GM19099 (cell line): ENCODE data around the gene STXBP1.

Experiments
- POLR2A ChIP-seq: IDR thresholded peaks from 3 replicates; pipeline ENCODE4 v1.6.1; 2011; ENCODE audit warnings: low read depth; ENCODE audit not compliant: insufficient read length; ENCODE audit errors: extremely low read depth

The STXBP1 gene

DNA sequence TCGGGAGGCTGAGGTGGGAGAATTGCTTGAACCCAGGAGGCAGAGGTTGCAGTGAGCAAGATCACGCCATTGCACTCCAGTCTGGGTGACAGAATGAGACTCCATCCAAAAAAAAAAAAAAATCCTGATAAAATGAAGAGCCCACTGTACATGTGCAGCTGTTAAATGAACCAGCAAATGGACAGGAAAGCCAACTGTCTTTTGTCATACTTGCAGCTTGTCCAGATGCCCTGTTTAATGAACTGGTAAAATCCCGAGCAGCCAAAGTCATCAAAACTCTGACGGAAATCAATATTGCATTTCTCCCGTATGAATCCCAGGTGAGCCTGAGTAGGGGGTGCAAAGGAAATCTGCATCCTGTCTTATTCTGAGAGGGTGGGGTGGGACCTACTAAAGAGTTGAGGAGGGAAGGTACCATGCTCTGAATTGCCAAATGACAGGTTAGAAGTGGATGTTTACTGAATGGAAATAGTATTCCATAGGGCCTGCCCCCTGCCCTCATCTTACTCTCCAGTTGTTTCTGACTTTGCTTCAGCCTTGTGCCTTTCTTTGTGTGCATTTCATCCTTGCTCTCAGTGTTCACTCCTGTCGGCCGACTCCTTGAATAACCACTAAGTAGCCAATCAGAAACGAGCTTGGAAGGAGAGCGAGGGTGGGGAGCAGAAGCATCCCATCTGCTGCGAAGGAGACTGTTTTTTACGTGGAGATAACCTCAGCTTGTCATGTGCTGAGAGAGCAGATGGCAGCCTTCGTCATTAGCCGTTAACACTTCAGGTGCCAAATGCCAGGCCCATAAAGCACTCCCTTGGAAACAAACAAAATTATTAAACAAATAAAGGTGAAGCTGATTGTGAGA, 49.0 kb downstream of the STXBP1 start:
- no peak for TF ChIP-seq POLR2A

DNA sequence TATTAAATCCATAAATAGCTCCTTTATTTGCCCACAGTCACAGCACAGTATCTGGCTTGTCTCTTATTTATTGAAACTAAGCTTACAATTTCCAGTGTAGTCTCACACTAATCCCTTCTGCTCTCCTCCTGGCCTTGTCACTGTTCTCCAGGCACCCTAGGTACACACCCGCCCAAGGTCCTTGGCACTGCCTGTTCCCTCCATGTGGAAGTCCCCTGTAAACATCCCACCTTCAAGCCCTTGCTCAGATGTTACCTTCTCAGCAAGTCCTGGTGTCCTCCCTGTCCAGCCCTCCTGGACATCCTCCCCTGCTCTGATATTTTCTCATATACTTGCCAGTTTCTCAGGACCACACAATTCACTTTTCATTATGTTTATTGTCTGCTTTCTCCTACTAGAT, 50.5 kb downstream of the STXBP1 start:
- no peak for TF ChIP-seq POLR2A

DNA sequence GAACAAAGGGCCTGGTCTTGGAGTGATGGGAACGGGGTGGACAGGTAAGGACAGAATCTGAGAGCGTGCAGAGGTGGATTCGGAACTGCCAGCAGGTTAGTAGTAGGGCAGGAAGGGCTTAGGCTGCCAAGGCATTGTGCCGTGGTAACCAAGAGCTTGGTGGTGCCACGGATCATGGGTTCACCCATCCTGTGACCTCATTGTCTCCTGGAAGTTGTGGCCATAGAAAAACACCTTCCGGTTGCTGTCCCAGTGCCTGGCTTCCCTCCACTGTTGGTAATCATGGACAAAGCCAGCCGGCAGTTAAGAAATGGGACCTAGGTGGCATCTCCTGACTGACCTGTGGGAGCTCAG, 52.2 kb downstream of the STXBP1 start:
- no peak for TF ChIP-seq POLR2A

DNA sequence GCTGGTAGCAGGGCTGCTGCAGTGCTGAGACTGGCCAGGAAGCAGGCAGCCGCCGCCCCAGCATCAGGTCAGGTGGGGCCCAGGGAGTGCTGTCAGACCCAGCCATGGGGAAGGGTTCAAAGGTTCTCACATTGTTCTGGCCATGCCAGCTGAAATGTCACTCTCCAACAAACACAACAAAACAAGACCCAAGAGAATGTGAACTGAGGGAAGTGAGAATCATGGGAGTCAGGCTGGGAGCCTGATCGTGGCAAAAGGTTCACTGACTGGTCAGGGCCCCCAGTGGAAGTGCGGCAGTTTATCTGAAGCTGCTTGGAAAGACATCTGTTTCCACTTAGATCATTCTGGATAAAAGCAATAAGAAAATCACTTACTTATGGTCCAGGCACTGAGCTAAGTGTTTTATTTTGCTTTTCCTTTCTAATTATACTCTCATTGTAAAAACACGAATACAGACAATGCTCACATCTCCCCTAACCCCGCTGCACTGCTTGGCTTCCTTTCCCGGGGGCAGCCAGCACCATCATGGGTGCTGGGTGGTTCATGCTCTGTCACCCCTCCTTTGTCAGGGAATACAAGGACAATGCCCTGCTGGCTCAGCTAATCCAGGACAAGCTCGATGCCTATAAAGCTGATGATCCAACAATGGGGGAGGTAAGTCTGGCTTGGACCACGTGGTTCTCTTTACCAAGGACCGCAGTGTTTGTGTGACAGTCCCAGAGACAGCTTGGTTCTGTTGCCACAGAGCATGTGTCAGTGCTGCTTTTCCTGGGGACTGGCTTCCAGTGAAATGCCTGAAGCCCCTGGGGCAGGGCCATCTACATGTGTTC, 52.8 kb downstream of the STXBP1 start:
- TF ChIP-seq POLR2A = no peak

DNA sequence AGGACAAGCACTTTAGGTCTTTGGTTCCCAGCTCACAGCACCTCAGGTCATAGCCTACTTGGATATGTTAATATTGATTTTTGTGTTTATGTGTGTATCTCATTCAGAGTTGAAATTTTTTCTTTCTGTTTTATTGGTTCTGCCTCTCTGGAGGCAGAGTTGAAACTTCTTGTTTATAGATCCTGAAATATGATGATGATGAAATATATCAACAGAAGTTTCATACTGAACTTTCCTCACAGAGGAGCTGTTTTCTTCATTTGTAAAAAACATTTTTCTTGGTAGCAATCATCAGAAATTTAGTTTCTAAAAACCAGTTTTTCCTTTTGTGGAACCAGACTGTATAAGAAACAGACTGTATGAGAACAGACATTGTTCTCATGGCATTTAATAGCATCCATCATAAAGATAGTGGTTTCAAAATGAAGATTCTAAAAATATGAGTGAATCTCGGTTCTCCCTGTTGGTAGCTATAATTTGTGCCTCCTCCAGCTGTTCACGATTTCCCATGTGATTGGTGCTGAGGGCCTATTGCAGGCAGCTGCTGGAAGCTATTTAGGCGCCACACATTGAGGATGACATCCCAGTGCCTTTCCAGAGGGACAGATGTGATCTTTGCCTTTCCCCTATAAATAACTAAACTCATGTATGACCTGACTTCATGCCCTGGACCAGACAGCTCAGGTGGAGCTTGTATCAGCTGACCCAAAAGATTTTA, 55.2 kb downstream of the STXBP1 start:
- TF ChIP-seq POLR2A = no peak

DNA sequence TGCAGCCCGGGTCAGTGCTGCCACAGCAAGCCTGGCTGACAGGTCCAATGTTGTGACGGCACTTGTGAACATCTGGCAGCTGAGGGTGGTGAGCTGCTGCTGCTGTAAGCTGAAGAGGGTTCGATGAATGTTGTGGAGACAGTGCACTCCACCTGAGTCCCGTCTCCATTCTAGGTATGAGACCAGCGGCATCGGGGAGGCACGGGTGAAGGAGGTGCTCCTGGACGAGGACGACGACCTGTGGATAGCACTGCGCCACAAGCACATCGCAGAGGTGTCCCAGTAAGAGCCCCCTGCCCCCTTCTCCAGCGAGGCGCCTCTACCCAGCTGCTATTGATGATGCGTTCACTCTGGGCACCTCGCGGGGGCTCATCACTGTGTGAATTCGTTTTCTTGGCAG, 55.8 kb downstream of the STXBP1 start:
- TF ChIP-seq POLR2A = no peak

DNA sequence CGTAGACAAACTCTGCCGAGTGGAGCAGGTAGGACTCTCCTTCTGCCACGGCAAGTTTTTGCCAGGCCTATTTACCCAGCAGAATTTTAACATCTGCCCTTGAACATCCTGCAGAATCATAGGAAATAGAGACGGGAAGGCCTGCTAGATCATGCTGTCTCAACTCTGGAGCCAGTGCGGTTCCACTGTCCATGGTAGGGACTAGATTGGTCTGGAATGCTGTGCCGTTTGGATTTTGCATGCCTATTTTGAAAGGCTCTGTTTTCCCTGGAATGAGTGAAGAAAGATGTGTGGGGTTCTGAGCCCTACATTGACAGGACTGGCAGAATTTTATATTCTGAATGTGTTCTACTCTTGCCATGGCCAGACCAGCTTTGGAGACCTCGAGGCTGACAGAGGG, 61.2 kb downstream of the STXBP1 start:
- TF ChIP-seq POLR2A = no peak

DNA sequence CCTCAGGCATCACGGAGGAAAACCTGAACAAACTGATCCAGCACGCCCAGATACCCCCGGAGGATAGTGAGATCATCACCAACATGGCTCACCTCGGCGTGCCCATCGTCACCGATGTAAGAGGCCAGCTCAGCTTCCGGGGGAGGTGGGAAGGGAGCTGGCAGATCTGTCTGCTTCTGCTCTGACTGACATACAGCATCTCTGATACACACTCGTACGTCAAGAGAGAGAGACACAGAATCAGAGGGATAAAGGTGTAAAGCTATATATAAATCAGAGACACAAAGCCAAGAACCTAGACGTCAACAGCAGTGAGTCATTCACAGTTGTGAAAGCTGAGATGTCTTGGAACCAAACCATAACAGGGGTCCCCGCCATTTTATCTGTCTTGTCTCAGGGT, 64.6 kb downstream of the STXBP1 start:
- no peak for TF ChIP-seq POLR2A

DNA sequence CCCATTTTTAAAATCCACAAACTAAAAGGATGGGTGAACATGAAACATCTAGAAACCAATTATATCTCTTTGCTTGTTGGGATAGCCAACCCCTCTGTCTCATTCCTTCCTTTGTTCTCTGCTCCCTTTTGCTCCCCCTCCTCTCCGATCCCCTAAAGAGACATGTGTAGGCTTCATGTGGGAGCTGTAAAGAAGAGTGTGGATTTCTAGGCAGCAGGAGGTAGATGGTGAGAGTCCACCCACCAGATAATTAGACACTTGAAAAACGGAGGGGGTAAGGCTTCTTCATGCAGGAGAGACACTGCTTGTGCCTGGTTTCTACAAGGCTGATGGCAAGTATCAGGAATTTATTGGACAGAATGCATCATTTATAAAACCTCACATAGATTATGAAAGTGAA, 67.4 kb downstream of the STXBP1 start:
- no peak for TF ChIP-seq POLR2A

DNA sequence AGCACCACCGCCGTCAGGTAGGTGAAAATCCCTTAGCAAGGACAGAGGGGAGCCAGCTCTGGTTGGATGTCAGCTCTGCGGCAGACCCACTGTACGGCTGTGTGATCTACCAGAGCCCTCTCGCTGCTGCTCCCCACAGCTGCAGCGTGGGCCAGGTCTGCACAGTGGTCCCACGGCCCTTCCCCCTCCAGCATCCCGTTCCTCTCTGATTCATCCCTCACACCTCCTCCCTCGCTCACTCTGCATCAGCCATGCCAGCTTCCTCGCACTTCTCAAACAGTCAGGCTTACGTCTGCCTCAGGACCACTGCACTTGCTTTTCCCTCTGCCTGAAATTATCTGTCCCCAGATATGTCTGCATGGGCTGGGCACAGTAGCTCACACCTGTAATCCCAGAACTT, 68.1 kb downstream of the STXBP1 start:
- TF ChIP-seq POLR2A = no peak

DNA sequence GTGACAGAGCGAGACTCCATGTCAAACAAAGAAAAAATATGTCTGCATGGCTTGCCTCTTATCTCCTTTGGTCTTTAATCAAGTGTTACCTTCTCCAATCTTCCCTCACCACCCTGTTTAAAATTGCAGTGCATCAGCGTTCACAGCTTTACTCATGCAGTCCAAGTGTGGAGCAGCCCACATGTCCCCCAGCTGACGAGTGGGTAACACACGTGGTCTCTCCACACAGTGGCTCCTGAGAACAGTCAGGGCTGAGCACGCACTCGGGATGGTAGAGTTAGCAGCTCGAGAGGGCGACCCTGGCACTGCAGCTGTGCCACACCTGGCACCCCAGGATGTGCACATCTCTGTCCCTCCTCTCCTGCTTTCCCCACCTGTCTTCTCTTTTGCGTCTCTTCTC, 68.8 kb downstream of the STXBP1 start:
- no peak for TF ChIP-seq POLR2A

DNA sequence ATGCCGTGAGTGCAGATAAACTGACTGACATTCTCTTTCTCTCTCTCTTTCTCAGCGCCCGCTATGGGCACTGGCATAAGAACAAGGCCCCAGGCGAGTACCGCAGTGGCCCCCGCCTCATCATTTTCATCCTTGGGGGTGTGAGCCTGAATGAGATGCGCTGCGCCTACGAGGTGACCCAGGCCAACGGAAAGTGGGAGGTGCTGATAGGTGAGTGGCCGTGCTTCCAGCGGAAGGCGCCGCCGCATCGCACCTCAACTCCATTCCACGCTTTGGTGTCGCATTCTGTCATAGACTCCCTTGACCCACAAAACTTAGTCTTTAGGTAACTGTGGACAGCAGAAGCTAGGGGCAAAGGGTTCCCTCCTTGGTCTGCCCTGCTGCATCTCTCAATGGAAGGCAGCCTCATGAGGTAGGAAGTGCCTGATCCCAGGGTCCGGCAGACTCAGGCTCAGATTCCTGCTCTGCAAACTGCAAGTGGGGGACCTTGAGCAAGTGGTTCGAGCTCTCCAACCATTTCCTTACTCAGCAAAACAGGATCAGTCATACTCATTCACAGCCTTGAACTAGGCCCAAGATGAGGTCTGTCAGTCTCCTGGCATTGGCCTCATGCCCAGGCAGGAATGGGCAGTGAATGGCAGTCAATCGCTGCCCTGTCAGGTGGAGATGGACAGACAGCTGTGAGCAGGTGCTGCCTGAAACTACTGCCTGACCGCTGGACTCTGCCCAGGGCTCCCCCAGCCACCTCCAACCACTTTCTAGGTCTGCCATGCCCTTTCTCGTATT, 70.5 kb downstream of the STXBP1 start:
- no peak for TF ChIP-seq POLR2A

DNA sequence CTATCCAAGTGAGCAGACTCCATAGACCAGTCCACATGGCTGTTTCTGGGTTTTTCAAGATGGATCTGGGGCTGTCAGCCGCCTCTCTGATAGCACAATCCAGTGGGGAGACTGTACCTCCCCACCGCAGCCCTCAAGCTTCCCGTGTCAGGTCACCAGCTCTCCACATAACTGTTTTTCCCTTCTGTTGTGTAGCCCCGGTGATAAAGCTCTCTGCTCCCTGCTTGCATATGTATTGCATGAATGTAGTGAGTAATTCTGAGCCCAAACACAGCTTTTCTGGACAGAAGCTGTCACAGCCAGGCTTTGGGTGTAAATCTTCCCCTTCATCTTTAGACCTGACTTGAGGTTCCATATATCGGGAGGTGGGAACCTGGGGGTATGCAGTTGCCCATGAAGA, 71.6 kb downstream of the STXBP1 start:
- TF ChIP-seq POLR2A = no peak

DNA sequence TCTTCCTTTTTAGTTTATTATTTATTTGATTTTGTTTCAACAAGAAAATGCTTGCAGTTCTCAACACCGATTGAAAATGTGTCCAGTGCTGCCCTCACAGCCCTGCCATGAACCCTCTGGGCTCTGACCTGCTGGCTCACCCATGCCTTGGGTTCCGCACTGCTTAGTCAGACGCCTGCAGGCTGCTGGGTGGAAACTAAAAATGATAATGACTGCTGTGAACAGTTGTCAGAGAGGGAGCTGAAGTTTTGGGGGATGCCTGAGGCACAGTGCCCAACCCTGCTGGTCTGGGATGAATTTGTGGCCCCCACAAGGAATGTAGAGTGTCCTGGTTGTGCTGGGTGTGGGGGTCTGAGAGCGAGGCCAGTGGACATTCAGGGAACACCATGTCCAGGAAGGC, 72.5 kb downstream of the STXBP1 start:
- TF ChIP-seq POLR2A = no peak
